NCI-H187 treated with DMSO at 0.1 percent for 48 hours (cell line): ENCODE measurements around the gene CNN3.

Source experiments
- DNase-seq: peaks from one replicate; lab custom pipeline; 2025; lab: John Stamatoyannopoulos, UW

Gene CNN3

GRCh38 chr1:94856004-94856403 lies 70.9 kb downstream of the CNN3 start:
- DNase-seq: no peak

- DNase-seq: no peak
These were observed 71.6 kb downstream of the CNN3 start for GRCh38 chr1:94855307-94855700.

GRCh38 chr1:94854458-94855306 lies 72.2 kb downstream of the CNN3 start:
- DNase-seq: peak; percentile 72

- no peak for DNase-seq
These were observed 74.1 kb downstream of the CNN3 start for GRCh38 chr1:94852788-94853187.

GRCh38 chr1:94851571-94851970 lies 75.3 kb downstream of the CNN3 start:
- no peak for DNase-seq
